ENCODE results near the gene GATB. TPM values are rescaled to one million over a fixed set of nuclear protein-coding genes. Genes with fewer than 3 reads are reported as not detected.

Gene GATB
- total RNA-seq, 1 experiment from 2014 or later, result 21.2 TPM

- no peak overlapping the region for H3K27ac ChIP-seq (ENCODE audit: insufficient read length, low read depth, low read length)
Measured at GRCh38 chr4:151798678-151799416, 38.0 kb upstream of the GATB start.

More at GRCh38 chr4:151798678-151799416, 38.0 kb upstream of the GATB start:
- Histone ChIP-seq H3K4ac (ENCODE audit: low read depth, low read length) (no peak overlapping the region), H3K9me3 (ENCODE audit: control insufficient read depth, low read depth, low read length) (no peaks in the 10 kb centered on the region), H3K79me2 (ENCODE audit: insufficient read depth, low read length) (no peaks in the 10 kb centered on the region), H4K5ac (ENCODE audit: insufficient read length, low read depth, low read length) (no peak overlapping the region), H3K23ac (ENCODE audit: insufficient read length, low read depth, low read length) (no peak overlapping the region), H2BK12ac (ENCODE audit: insufficient read length, low read depth, low read length) (no peak overlapping the region), H2AK5ac (ENCODE audit: insufficient read length, low read length) (no peak overlapping the region), H3K18ac (ENCODE audit: insufficient read length, low read depth, low read length) (no peak overlapping the region), H3K14ac (ENCODE audit: insufficient read depth, low read length) (no peak overlapping the region), H4K8ac (replicated peaks; ENCODE audit: insufficient read length, low read depth, low read length) (no peak overlapping the region), H3K4me1 (ENCODE audit: insufficient read depth, low read length) (peaks cover 7% of the 10 kb centered on the region; the same call in 1 of the 2 replicates), H3K56ac (ENCODE audit: insufficient read length, low read depth, low read length) (no peak overlapping the region), H4K91ac (ENCODE audit: insufficient read length, low read depth, low read length) (no peak overlapping the region), H2BK5ac (ENCODE audit: insufficient read length, low read length) (no peak overlapping the region), H3K4me2 (ENCODE audit: insufficient read depth, insufficient read length, low read length) (no peak overlapping the region), H4K20me1 (ENCODE audit: control insufficient read depth, insufficient read depth, insufficient read length) (no peaks in the 10 kb centered on the region), H3K27me3 (ENCODE audit: insufficient read depth, low read length) (no peaks in the 10 kb centered on the region), H3T11ph (ENCODE audit: low read length) (no peak overlapping the region), H2BK20ac (ENCODE audit: low read depth, low read length, poor library complexity, severe bottlenecking) (no peak overlapping the region), H3K9ac (ENCODE audit: extremely low read depth, insufficient read length, low read length) (no peak overlapping the region), H2BK15ac (ENCODE audit: low read depth, low read length) (no peak overlapping the region), H3K79me1 (ENCODE audit: insufficient read depth, low read depth, low read length, poor library complexity, severe bottlenecking) (no peaks in the 10 kb centered on the region), H2BK120ac (ENCODE audit: low read depth, low read length, poor library complexity, severe bottlenecking) (no peak overlapping the region), H2AFZ (ENCODE audit: low read length) (no peak overlapping the region), H3K23me2 (ENCODE audit: insufficient read length, low read depth, low read length, poor library complexity, severe bottlenecking) (no peaks in the 10 kb centered on the region)
- Mint-ChIP-seq H3K9me3 (peaks cover 0 to 3% of the 10 kb centered on the region in 2 experiments; a peak in 1 of 5 replicates), H3K27ac (no peak overlapping the region), H3K4me1 (peaks cover 12 to 23% of the 10 kb centered on the region in 2 experiments; a peak in 3 of 4 replicates), H3K27me3 (ENCODE audit: low read depth) (no peaks in the 10 kb centered on the region; the same call in 1 of the 2 replicates), H3K4me3 (no peak overlapping the region), H3K36me3 (ENCODE audit: insufficient read depth in 1 of 3, low read depth in 3 of 3) (peaks cover 0 to 5% (median 2%) of the 10 kb centered on the region in 3 experiments; a peak in 2 of 7 replicates)
- DNase-seq, result no peak
- no peak for TF ChIP-seq CTCF (conservative IDR thresholded peaks at IDR 0.05)
- no CpG with 5 or more reads among the region's 6 CpGs for WGBS (ENCODE audit: extremely low coverage, insufficient read length, low lambda C conversion rate)

All from H9 (cell line).